Measurements from ENCODE around the gene HP. TPM values are rescaled to one million over a fixed set of nuclear protein-coding genes. Genes with fewer than 3 reads are reported as not detected.

The HP gene
- polyA plus RNA-seq, 1 donor from 2014 or later = not detected

GRCh38 chr16:72092832-72093447 is 38.6 kb downstream of the HP start:
- H3K27me3 Mint-ChIP-seq = no peaks in the 10 kb centered on the region
- no peaks in the 10 kb centered on the region for H3K9me3 Mint-ChIP-seq
- peak overlapping the region; percentile 90 to 99 (median 98) for H3K4me3 Mint-ChIP-seq
- H3K36me3 Mint-ChIP-seq = peaks cover 3% of the 10 kb centered on the region
- H3K27ac Mint-ChIP-seq = peak overlapping the region; percentile 79 to 99 (median 99)
- peaks cover 22 to 29% (median 25%) of the 10 kb centered on the region in 3 donors for H3K4me1 Mint-ChIP-seq

- H3K27me3 Mint-ChIP-seq = no peaks in the 10 kb centered on the region
- peak within 1 kb of the TSS; percentile 90 to 99 (median 98) for H3K4me3 Mint-ChIP-seq
- no peaks in the 10 kb centered on the region for H3K9me3 Mint-ChIP-seq
- peaks cover 4% of the 10 kb centered on the region for H3K36me3 Mint-ChIP-seq
- H3K4me1 Mint-ChIP-seq = peaks cover 22 to 29% (median 25%) of the 10 kb centered on the region in 3 donors
- peak within 1 kb of the TSS; percentile 79 to 99 (median 99) for H3K27ac Mint-ChIP-seq
Observed at GRCh38 chr16:72093448-72094265, 39.4 kb downstream of the HP start, which contains the start of the genes DHX38 and TXNL4B. TSS of gene DHX38 (plus strand) at chr16:72093847. CDS start at chr16:72096158, 2,311 bp downstream. TSS of gene TXNL4B (minus strand) at chr16:72093620. CDS start at chr16:72090749, 2,871 bp downstream.

- Mint-ChIP-seq H3K27me3 (no peaks in the 10 kb centered on the region), H3K27ac (peak overlapping the region; percentile 79 to 99 (median 99)), H3K9me3 (no peaks in the 10 kb centered on the region), H3K36me3 (peaks cover 4% of the 10 kb centered on the region), H3K4me1 (peaks cover 22 to 29% (median 25%) of the 10 kb centered on the region in 3 donors), H3K4me3 (peak overlapping the region; percentile 90 to 99 (median 98))
Observed at GRCh38 chr16:72094266-72094610, 39.9 kb downstream of the HP start.

GRCh38 chr16:72098936-72099335 is 44.6 kb downstream of the HP start:
- no peaks in the 10 kb centered on the region for H3K9me3 Mint-ChIP-seq
- H3K4me3 Mint-ChIP-seq = peak overlapping the region in 2 of 4 donors; percentile 8 to 45
- H3K27ac Mint-ChIP-seq = no peak overlapping the region
- no peaks in the 10 kb centered on the region for H3K27me3 Mint-ChIP-seq
- H3K36me3 Mint-ChIP-seq = peaks cover 1% of the 10 kb centered on the region
- H3K4me1 Mint-ChIP-seq = peaks cover 10 to 18% (median 13%) of the 10 kb centered on the region in 3 donors

- peak overlapping the region in 1 of 4 donors; percentile 45 for H3K4me3 Mint-ChIP-seq
- no peaks in the 10 kb centered on the region for H3K9me3 Mint-ChIP-seq
- H3K4me1 Mint-ChIP-seq = peaks cover 10 to 16% (median 13%) of the 10 kb centered on the region in 3 donors
- H3K36me3 Mint-ChIP-seq = peaks cover 1% of the 10 kb centered on the region
- no peak overlapping the region for H3K27ac Mint-ChIP-seq
- no peaks in the 10 kb centered on the region for H3K27me3 Mint-ChIP-seq
Observed at GRCh38 chr16:72099377-72099818, 45.1 kb downstream of the HP start.

GRCh38 chr16:72101195-72101594 is 46.9 kb downstream of the HP start:
- H3K36me3 Mint-ChIP-seq = peaks cover 2% of the 10 kb centered on the region
- H3K4me3 Mint-ChIP-seq = peak overlapping the region in 1 of 4 donors; percentile 68
- H3K27ac Mint-ChIP-seq = no peak overlapping the region
- H3K9me3 Mint-ChIP-seq = no peaks in the 10 kb centered on the region
- H3K27me3 Mint-ChIP-seq = no peaks in the 10 kb centered on the region
- peaks cover 0 to 8% (median 2%) of the 10 kb centered on the region in 3 donors for H3K4me1 Mint-ChIP-seq

GRCh38 chr16:72104905-72105304 is 50.6 kb downstream of the HP start:
- H3K4me1 Mint-ChIP-seq = peaks cover 0 to 4% (median 2%) of the 10 kb centered on the region in 3 donors
- H3K36me3 Mint-ChIP-seq = peaks cover 6% of the 10 kb centered on the region
- H3K27me3 Mint-ChIP-seq = no peaks in the 10 kb centered on the region
- H3K27ac Mint-ChIP-seq = no peak overlapping the region
- H3K9me3 Mint-ChIP-seq = no peaks in the 10 kb centered on the region
- H3K4me3 Mint-ChIP-seq = no peak overlapping the region

GRCh38 chr16:72105978-72106377 is 51.7 kb downstream of the HP start:
- Mint-ChIP-seq H3K27ac (no peak overlapping the region), H3K4me1 (peaks cover 0 to 4% (median 2%) of the 10 kb centered on the region in 3 donors), H3K36me3 (peaks cover 7% of the 10 kb centered on the region), H3K4me3 (no peak overlapping the region), H3K27me3 (no peaks in the 10 kb centered on the region), H3K9me3 (no peaks in the 10 kb centered on the region)

- Mint-ChIP-seq H3K4me3 (no peak overlapping the region), H3K9me3 (no peaks in the 10 kb centered on the region), H3K27ac (no peak overlapping the region), H3K27me3 (no peaks in the 10 kb centered on the region), H3K36me3 (peaks cover 8% of the 10 kb centered on the region), H3K4me1 (peaks cover 0 to 2% (median 2%) of the 10 kb centered on the region in 3 donors)
Observed at GRCh38 chr16:72107371-72107770, 53.1 kb downstream of the HP start.

GRCh38 chr16:72108353-72109102 is 54.2 kb downstream of the HP start:
- Mint-ChIP-seq H3K9me3 (no peaks in the 10 kb centered on the region), H3K4me1 (no peaks in the 10 kb centered on the region), H3K27me3 (no peaks in the 10 kb centered on the region), H3K27ac (no peak overlapping the region), H3K4me3 (no peak overlapping the region), H3K36me3 (peaks cover 9% of the 10 kb centered on the region)

GRCh38 chr16:72109300-72109699 is 55.0 kb downstream of the HP start:
- no peaks in the 10 kb centered on the region for H3K27me3 Mint-ChIP-seq
- H3K4me3 Mint-ChIP-seq = no peak overlapping the region
- peaks cover 9% of the 10 kb centered on the region for H3K36me3 Mint-ChIP-seq
- H3K4me1 Mint-ChIP-seq = peaks cover 0 to 1% (median 0%) of the 10 kb centered on the region in 3 donors
- no peak overlapping the region for H3K27ac Mint-ChIP-seq
- H3K9me3 Mint-ChIP-seq = no peaks in the 10 kb centered on the region

- Mint-ChIP-seq H3K27ac (peak overlapping the region in 1 of 3 donors; percentile 14), H3K9me3 (no peaks in the 10 kb centered on the region), H3K27me3 (no peaks in the 10 kb centered on the region), H3K4me3 (no peak overlapping the region), H3K4me1 (peaks cover 0 to 1% (median 0%) of the 10 kb centered on the region in 3 donors), H3K36me3 (peaks cover 9% of the 10 kb centered on the region)
Observed at GRCh38 chr16:72109966-72110530, 55.7 kb downstream of the HP start.
